Upper lobe of left lung (tissue), 6 donors: ENCODE measurements around the gene NOL4L. TPM values are rescaled to one million over a fixed set of nuclear protein-coding genes. Genes with fewer than 3 reads are reported as not detected.

Source experiments
- ATAC-seq, 2 donors: fragments of 200-7000 bp; cut with Tn5 transposase; one replicate each; pipeline ENCODE4 v1.9.1; 2022; ENCODE audit warnings: mild to moderate bottlenecking in 2 of 2, moderate library complexity in 2 of 2; ENCODE audit not compliant: low FRiP score in 2 of 2
- DNase-seq, 2 donors: peaks; one replicate each; pipeline ENCODE4 v3.0.0-alpha.2; 2019 to 2020
- H3K27ac ChIP-seq, 4 donors: fragments of 200-600 bp; sonication (generic); one replicate each; pipeline ENCODE4 v1.5.1; 2016 to 2019
- H3K27me3 ChIP-seq, 4 donors: fragments of 200-600 bp; sonication (generic); one replicate each; pipeline ENCODE4 v1.5.1; 2017 to 2019
- H3K36me3 ChIP-seq, 4 donors: fragments of 200-600 bp; sonication (generic); one replicate each; pipeline ENCODE4 v1.5.1; 2016 to 2019
- H3K4me1 ChIP-seq, 4 donors: fragments of 200-600 bp; sonication (generic); one replicate each; pipeline ENCODE4 v1.5.1; 2018 to 2019
- H3K4me3 ChIP-seq, 4 donors: fragments of 200-600 bp; sonication (generic); one replicate each; pipeline ENCODE4 v1.5.1; 2017 to 2019; ENCODE audit warnings: mild to moderate bottlenecking in 2 of 4, moderate library complexity in 1 of 4
- H3K9me3 ChIP-seq, 4 donors: fragments of 200-600 bp; sonication (generic); one replicate each; pipeline ENCODE4 v1.5.1; 2018 to 2019
- EP300 ChIP-seq, 4 donors: sonication (generic); formaldehyde crosslinking; IDR thresholded peaks; one replicate each; pipeline ENCODE4 v1.5.1; 2017; ENCODE audit warnings: antibody characterized with exemption in 4 of 4, control low read depth in 2 of 4
- POLR2A ChIP-seq, 4 donors: fragments of 450-650 bp; IDR thresholded peaks; one replicate each; pipeline ENCODE4 v1.5.1; 2016 to 2017; ENCODE audit warnings: antibody characterized with exemption in 4 of 4, mild to moderate bottlenecking in 2 of 4
- POLR2AphosphoS5 ChIP-seq, 2 donors: sonication (generic); formaldehyde crosslinking; IDR thresholded peaks; one replicate each; pipeline ENCODE4 v1.5.1; 2017; ENCODE audit warnings: antibody characterized with exemption in 2 of 2
- WGBS, 2 donors: methylation state at CpG; one replicate each; pipeline ENCODE4 v1.1.5; 2017 to 2018; 5-methylcytosine and 5-hydroxymethylcytosine counted together
- total RNA-seq, 6 donors: library from RNA; depleted of rRNA in 4 of 6; stranded (reverse); fragments of >200 nt in 4 of 6; gene quantifications; one replicate each; pipeline versions ENCODE4 v1.1.0 to v1.2.1, GENCODE V29; 2016 to 2021
- TF ChIP-seq, protein P1 (sequence below), 6 experiments: fragments of 450-650 bp in 4 of 6; fragments of 200-600 bp in 2 of 6; sonication (generic) in 2 of 6; IDR thresholded peaks; one replicate each; pipeline ENCODE4 v1.5.1; 2016 to 2019; ENCODE audit warnings: antibody characterized with exemption in 6 of 6
- donor health status: DM: no; HTN: no; CAD: no; lungs with moderate emphysema.
- donor health status: DM: no; HTN: yes; CAD: no; lungs with severe emphysema.

Gene NOL4L
- total RNA-seq, 6 donors from 2014 or later, result 13.4 to 40.2 (median 19.0) TPM

DNA sequence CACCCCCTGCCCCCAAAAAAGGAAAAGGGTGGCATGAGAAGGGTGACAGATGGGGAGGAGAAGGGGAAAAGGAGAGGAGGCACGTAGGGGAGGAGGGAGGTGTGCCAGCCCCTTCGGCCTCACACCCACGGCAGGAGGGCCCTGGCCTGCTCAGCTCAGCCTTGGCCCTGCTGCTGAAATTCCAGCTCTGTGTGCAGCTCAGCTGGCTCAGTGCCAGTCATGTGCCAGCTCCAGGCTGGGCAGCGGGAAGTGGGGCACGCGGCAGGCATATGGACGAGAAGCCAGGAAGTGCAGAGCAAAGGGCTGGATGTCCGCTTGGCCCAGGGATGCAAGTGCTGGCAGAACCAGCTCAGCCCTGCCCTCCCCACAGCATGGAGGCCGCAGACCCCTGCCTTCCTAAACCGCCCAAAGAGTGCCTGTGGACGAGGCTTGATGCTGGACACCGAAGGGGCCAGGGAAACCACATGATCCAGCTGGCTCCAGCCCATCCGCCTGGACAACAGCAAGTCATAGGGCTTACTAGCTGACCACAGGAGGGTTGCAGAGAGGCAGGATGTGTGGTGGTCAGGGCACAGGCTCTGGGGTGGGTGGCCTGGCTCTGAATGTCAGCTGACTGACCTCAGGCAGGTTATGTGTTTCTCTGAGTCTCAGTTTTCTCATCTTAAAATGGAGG, 60.2 kb downstream of the NOL4L start:
- Histone ChIP-seq H3K27ac (no peak overlapping the region), H3K27me3 (no peaks in the 10 kb centered on the region), H3K9me3 (no peaks in the 10 kb centered on the region), H3K4me3 (no peak overlapping the region), H3K4me1 (peaks cover 18 to 48% (median 27%) of the 10 kb centered on the region in 4 donors), H3K36me3 (no peaks in the 10 kb centered on the region)
- peak; percentile 70 to 81 for DNase-seq
- TF ChIP-seq EP300 (IDR thresholded peaks at IDR 0.05), result no peak
- TF ChIP-seq, protein P1, sequence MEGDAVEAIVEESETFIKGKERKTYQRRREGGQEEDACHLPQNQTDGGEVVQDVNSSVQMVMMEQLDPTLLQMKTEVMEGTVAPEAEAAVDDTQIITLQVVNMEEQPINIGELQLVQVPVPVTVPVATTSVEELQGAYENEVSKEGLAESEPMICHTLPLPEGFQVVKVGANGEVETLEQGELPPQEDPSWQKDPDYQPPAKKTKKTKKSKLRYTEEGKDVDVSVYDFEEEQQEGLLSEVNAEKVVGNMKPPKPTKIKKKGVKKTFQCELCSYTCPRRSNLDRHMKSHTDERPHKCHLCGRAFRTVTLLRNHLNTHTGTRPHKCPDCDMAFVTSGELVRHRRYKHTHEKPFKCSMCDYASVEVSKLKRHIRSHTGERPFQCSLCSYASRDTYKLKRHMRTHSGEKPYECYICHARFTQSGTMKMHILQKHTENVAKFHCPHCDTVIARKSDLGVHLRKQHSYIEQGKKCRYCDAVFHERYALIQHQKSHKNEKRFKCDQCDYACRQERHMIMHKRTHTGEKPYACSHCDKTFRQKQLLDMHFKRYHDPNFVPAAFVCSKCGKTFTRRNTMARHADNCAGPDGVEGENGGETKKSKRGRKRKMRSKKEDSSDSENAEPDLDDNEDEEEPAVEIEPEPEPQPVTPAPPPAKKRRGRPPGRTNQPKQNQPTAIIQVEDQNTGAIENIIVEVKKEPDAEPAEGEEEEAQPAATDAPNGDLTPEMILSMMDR (IDR thresholded peaks at IDR 0.05), result no peak
- no peak for TF ChIP-seq POLR2A (IDR thresholded peaks at IDR 0.05)
- peak in 1 of 2 donors; percentile 8 for TF ChIP-seq POLR2AphosphoS5 (IDR thresholded peaks at IDR 0.05)
- peak in 1 of 2 donors; percentile 23 for ATAC-seq
- WGBS, 2 donors, result 30 to 49% methylated on average over 6 to 13 of the region's 13 CpGs

DNA sequence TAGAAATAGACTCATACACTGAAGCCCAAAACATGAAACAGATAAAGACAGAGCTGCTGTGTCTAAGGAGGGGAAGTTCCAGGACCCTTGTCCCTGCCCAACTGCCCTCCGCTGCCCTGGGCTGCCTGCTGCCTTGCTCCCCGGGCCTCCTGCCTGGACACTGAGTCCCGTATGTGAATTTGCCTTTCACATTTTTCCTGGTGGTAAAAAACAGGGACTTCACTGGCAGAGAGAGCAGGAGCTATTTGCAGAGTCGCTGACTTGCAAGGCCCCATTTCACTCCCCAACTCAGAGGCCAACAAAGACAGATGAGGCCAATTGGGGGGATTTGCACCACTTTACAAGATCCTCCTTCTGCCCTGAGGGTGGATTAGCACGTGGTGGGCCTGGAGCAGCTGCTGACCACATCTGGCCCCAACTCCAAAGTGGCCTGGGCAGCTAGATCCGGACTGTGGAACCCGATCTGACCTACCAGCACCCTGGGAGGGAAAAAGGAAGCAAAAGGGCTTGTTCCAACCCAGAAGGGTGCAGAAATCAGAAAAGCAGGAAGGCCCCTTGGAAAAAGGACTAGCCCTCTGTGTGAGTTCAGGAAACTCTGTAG, 61.4 kb downstream of the NOL4L start:
- 81 to 89% methylated on average over 7 of the region's 7 CpGs for whole genome bisulfite sequencing, 2 donors
- ATAC-seq (no peak), DNase-seq (no peak)
- H3K4me1 ChIP-seq, result peaks cover 22 to 53% (median 27%) of the 10 kb centered on the region in 4 donors
- no peaks in the 10 kb centered on the region for H3K36me3 ChIP-seq
- H3K9me3 ChIP-seq, result no peaks in the 10 kb centered on the region
- no peaks in the 10 kb centered on the region for H3K27me3 ChIP-seq
- no peak for TF ChIP-seq POLR2A (IDR thresholded peaks at IDR 0.05)
- TF ChIP-seq, protein P1 (IDR thresholded peaks at IDR 0.05), result no peak
- TF ChIP-seq EP300 (IDR thresholded peaks at IDR 0.05), result no peak
- no peak for TF ChIP-seq POLR2AphosphoS5 (IDR thresholded peaks at IDR 0.05)
- H3K27ac ChIP-seq, result no peak overlapping the region
- H3K4me3 ChIP-seq, result no peak overlapping the region

DNA sequence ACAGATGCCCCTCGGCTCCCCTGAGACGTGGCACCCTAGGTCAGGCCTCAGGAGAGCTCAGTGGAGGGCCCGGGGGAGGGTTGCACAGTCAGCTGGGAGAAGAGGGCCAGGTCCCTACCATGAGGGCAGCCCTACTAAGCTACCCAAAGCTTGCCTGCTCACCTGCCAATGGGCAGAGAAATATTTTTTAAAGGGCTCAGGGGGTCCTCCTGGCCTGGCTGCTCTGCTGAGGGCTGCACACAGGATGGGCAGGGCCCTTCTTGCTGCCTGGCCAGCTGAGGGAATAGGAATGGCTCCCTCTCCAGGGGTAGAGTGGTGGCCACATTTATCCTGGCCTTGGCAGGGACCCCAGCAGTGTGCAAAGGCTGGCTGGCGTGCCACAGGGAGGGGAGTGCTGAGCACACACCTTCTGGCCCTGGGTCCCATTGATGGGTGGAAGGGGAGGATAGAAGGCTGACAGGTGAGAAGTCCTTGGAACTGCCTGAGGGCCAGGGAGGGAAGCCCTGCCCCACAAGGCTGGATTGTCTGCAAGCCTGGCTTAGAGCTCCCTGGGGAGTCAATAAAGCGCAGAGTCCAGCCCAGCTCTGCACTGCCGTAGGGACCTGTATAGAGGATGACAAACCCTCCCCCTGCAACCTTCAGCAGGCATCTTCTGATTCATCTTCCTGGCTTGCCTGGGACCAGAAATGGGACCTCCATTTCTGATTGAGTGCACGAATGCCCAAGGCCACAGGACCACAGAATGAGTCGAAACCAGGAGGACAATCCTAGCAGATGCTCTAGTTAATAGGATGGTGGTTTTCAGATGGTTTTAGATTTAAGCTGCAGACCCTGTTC, 62.1 kb downstream of the NOL4L start:
- H3K4me3 ChIP-seq, result no peak overlapping the region
- TF ChIP-seq EP300 (IDR thresholded peaks at IDR 0.05) (no peak), POLR2AphosphoS5 (IDR thresholded peaks at IDR 0.05) (no peak), POLR2A (IDR thresholded peaks at IDR 0.05) (no peak)
- TF ChIP-seq, protein P1 (IDR thresholded peaks at IDR 0.05), result no peak
- no peak for DNase-seq
- H3K9me3 ChIP-seq, result no peaks in the 10 kb centered on the region
- peaks cover 28 to 55% (median 31%) of the 10 kb centered on the region in 4 donors for H3K4me1 ChIP-seq
- WGBS, 2 donors, result 73 to 85% methylated on average over 5 to 6 of the region's 8 CpGs
- no peak overlapping the region for H3K27ac ChIP-seq
- no peak for ATAC-seq
- no peaks in the 10 kb centered on the region for H3K36me3 ChIP-seq
- H3K27me3 ChIP-seq, result no peaks in the 10 kb centered on the region

DNA sequence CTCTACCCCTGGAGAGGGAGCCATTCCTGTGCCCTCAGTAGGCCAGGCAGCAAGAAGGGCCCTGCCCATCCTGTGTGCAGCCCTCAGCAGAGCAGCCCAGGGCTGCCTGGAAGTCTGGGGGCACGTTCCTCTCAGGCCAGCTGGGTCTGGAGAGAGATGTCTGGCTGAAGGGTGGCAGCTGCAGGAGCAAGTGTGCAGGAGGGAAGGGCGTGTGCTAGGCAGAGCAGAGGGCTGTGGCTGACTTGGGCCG, 62.7 kb downstream of the NOL4L start:
- TF ChIP-seq EP300 (IDR thresholded peaks at IDR 0.05) (no peak), POLR2AphosphoS5 (IDR thresholded peaks at IDR 0.05) (no peak), POLR2A (IDR thresholded peaks at IDR 0.05) (no peak)
- TF ChIP-seq, protein P1 (IDR thresholded peaks at IDR 0.05), result no peak
- peak in 1 of 2 donors; percentile 32 for ATAC-seq
- no peak overlapping the region for H3K27ac ChIP-seq

More for the DNA sequence above, 62.7 kb downstream of the NOL4L start:
- peaks cover 30 to 55% (median 32%) of the 10 kb centered on the region in 4 donors for H3K4me1 ChIP-seq
- no peaks in the 10 kb centered on the region for H3K9me3 ChIP-seq
- H3K36me3 ChIP-seq, result no peaks in the 10 kb centered on the region
- 63 to 100% methylated on average over 1 to 3 of the region's 3 CpGs for WGBS, 2 donors
- no peak overlapping the region for H3K4me3 ChIP-seq
- DNase-seq, result no peak
- H3K27me3 ChIP-seq, result no peaks in the 10 kb centered on the region
